KMS-11 (cell line): ENCODE results near the gene UMAD1.

Source experiments
- H2AFZ ChIP-seq: fragments of 200-600 bp; sonication (generic); 2 replicates; pipeline ENCODE4 v1.6.1; 2016; ENCODE audit warnings: antibody characterized with exemption, mixed run types, low read depth
- H3K27ac ChIP-seq: fragments of 200-600 bp; sonication (generic); 2 replicates; pipeline ENCODE4 v1.6.1; 2016; ENCODE audit warnings: mild to moderate bottlenecking, mixed run types
- H3K27me3 ChIP-seq: fragments of 200-600 bp; sonication (generic); 2 replicates; pipeline ENCODE4 v1.6.1; 2017; ENCODE audit warnings: mild to moderate bottlenecking, low read depth, mixed run types, moderate library complexity; ENCODE audit not compliant: insufficient read depth
- H3K36me3 ChIP-seq: fragments of 200-600 bp; sonication (generic); 2 replicates; pipeline ENCODE4 v1.6.1; 2017; ENCODE audit warnings: mild to moderate bottlenecking, mixed run types; ENCODE audit not compliant: insufficient read depth
- H3K4me1 ChIP-seq: fragments of 200-600 bp; sonication (generic); 2 replicates; pipeline ENCODE4 v1.6.1; 2016; ENCODE audit warnings: mild to moderate bottlenecking, low read depth, mixed run types; ENCODE audit not compliant: poor library complexity, severe bottlenecking
- H3K4me2 ChIP-seq: fragments of 200-600 bp; sonication (generic); 2 replicates; pipeline ENCODE4 v1.7.0; 2016; ENCODE audit warnings: mild to moderate bottlenecking, mixed run types
- H3K4me3 ChIP-seq: fragments of 200-600 bp; sonication (generic); IDR thresholded peaks from 2 replicates; pipeline ENCODE4 v1.6.1; 2017; ENCODE audit warnings: low read depth, low read length, mixed read lengths; ENCODE audit not compliant: insufficient read depth
- H3K79me2 ChIP-seq: fragments of 200-600 bp; sonication (generic); 2 replicates; pipeline ENCODE4 v1.6.1; 2016; ENCODE audit warnings: low read depth, mixed run types; ENCODE audit not compliant: insufficient read depth
- H3K9ac ChIP-seq: fragments of 200-600 bp; sonication (generic); 2 replicates; pipeline ENCODE4 v1.6.1; 2016; ENCODE audit warnings: mild to moderate bottlenecking, mixed run types
- H4K20me1 ChIP-seq: fragments of 200-600 bp; sonication (generic); 2 replicates; pipeline ENCODE4 v1.6.1; 2016; ENCODE audit warnings: mild to moderate bottlenecking, mixed run types; ENCODE audit not compliant: insufficient read depth
- CTCF ChIP-seq: fragments of 200-600 bp; sonication (generic); conservative IDR thresholded peaks from 2 replicates; pipeline ENCODE4 v1.6.1; 2017; ENCODE audit warnings: low read depth, mild to moderate bottlenecking, antibody characterized with exemption, low read length, moderate library complexity, mixed read lengths

UMAD1 gene

GRCh38 chr7:7884855-7885254, 244.3 kb downstream of the UMAD1 start:
- no peak for TF ChIP-seq CTCF
- no peaks in the 10 kb centered on the region for H4K20me1 ChIP-seq
- H3K27ac ChIP-seq, result no peak overlapping the region
- no peaks in the 10 kb centered on the region for H3K27me3 ChIP-seq
- no peak overlapping the region for H3K4me2 ChIP-seq
- H3K9ac ChIP-seq, result no peak overlapping the region
- no peak overlapping the region for H3K4me3 ChIP-seq
- H3K4me1 ChIP-seq, result no peaks in the 10 kb centered on the region
- H3K36me3 ChIP-seq, result no peaks in the 10 kb centered on the region
- no peak overlapping the region for H2AFZ ChIP-seq
- H3K79me2 ChIP-seq, result no peaks in the 10 kb centered on the region

GRCh38 chr7:7889791-7890568, 249.4 kb downstream of the UMAD1 start:
- Histone ChIP-seq H3K27ac (no peak overlapping the region), H3K27me3 (no peaks in the 10 kb centered on the region), H4K20me1 (no peaks in the 10 kb centered on the region), H3K9ac (no peak overlapping the region), H3K4me3 (no peak overlapping the region), H2AFZ (no peak overlapping the region), H3K79me2 (no peaks in the 10 kb centered on the region), H3K36me3 (no peaks in the 10 kb centered on the region), H3K4me2 (no peak overlapping the region), H3K4me1 (no peaks in the 10 kb centered on the region)
- no peak for TF ChIP-seq CTCF

GRCh38 chr7:7895004-7895650, 254.6 kb downstream of the UMAD1 start:
- Histone ChIP-seq H3K9ac (no peak overlapping the region), H3K36me3 (no peaks in the 10 kb centered on the region), H3K4me3 (no peak overlapping the region), H3K4me1 (no peaks in the 10 kb centered on the region), H4K20me1 (no peaks in the 10 kb centered on the region), H2AFZ (no peak overlapping the region), H3K79me2 (no peaks in the 10 kb centered on the region), H3K27ac (no peak overlapping the region), H3K4me2 (no peak overlapping the region), H3K27me3 (no peaks in the 10 kb centered on the region)
- TF ChIP-seq CTCF, result no peak

GRCh38 chr7:7895754-7896153, 255.2 kb downstream of the UMAD1 start:
- no peak overlapping the region for H2AFZ ChIP-seq
- no peaks in the 10 kb centered on the region for H4K20me1 ChIP-seq
- H3K27ac ChIP-seq, result no peak overlapping the region
- H3K4me2 ChIP-seq, result no peak overlapping the region
- H3K36me3 ChIP-seq, result no peaks in the 10 kb centered on the region
- H3K4me1 ChIP-seq, result no peaks in the 10 kb centered on the region
- no peak overlapping the region for H3K9ac ChIP-seq
- H3K4me3 ChIP-seq, result no peak overlapping the region
- H3K27me3 ChIP-seq, result no peaks in the 10 kb centered on the region
- no peaks in the 10 kb centered on the region for H3K79me2 ChIP-seq
- no peak for TF ChIP-seq CTCF
